Natural killer cell (primary cell): ENCODE data around the gene CLASP1. TPM values are rescaled to one million over a fixed set of nuclear protein-coding genes. Genes with fewer than 3 reads are reported as not detected.
"Not testable (repeated sequence)": the region's sequence is repeated elsewhere in the genome, so short reads cannot be mapped to it uniquely, and the experiment has no call there.

Source experiments
- ATAC-seq, 3 donors: fragments of 150-1000 bp in 2 of 3; fragments of 200-7000 bp in 1 of 3; cut with Tn5 transposase; 1 replicate in 1 of 3; 2 replicates in 2 of 3; pipeline ENCODE4 v1.10.0; 2021; ENCODE audit warnings: mild to moderate bottlenecking in 2 of 3, moderate library complexity in 2 of 3
- DNase-seq, 2 donors: peaks; one replicate each; pipeline versions ENCODE4 v3.0.0 to v3.0.0-alpha.2; 2013 to 2021; ENCODE audit warnings: mixed read lengths in 1 of 2
- H3K27ac ChIP-seq: one replicate; pipeline ENCODE4 v1.5.1; 2013; ENCODE audit warnings: mild to moderate bottlenecking, low read length
- H3K27me3 ChIP-seq: one replicate; pipeline ENCODE4 v1.6.1; 2013; ENCODE audit warnings: low read length; ENCODE audit not compliant: control insufficient read depth, insufficient read depth
- H3K36me3 ChIP-seq: one replicate; pipeline ENCODE4 v1.6.1; 2013; ENCODE audit warnings: low read length; ENCODE audit not compliant: control insufficient read depth, insufficient read depth
- H3K4me1 ChIP-seq: one replicate; pipeline ENCODE4 v1.6.1; 2013; ENCODE audit warnings: low read length; ENCODE audit not compliant: control insufficient read depth, insufficient read depth
- H3K4me3 ChIP-seq: one replicate; pipeline ENCODE4 v1.5.1; 2013; ENCODE audit warnings: low read length
- H3K9me3 ChIP-seq: one replicate; pipeline ENCODE4 v1.6.1; 2013; ENCODE audit warnings: low read length; ENCODE audit not compliant: control insufficient read depth, insufficient read depth
- H3K27ac Mint-ChIP-seq, 2 donors: one replicate each; pipeline ENCODE4 v1.8.0; 2022; ENCODE audit warnings: mild to moderate bottlenecking in 2 of 2, mixed read lengths in 2 of 2, moderate library complexity in 1 of 2
- H3K27me3 Mint-ChIP-seq, 2 donors: one replicate each; pipeline ENCODE4 v1.8.0; 2022; ENCODE audit warnings: low read depth in 2 of 2, mixed read lengths in 2 of 2
- H3K36me3 Mint-ChIP-seq: one replicate; pipeline ENCODE4 v1.8.0; 2022; ENCODE audit warnings: mixed read lengths
- H3K4me1 Mint-ChIP-seq, 2 donors: one replicate each; pipeline ENCODE4 v1.8.0; 2022; ENCODE audit warnings: mixed read lengths in 2 of 2
- H3K4me3 Mint-ChIP-seq: one replicate; pipeline ENCODE4 v1.8.0; 2022; ENCODE audit warnings: mild to moderate bottlenecking, moderate library complexity, mixed read lengths
- H3K9me3 Mint-ChIP-seq, 2 donors: one replicate each; pipeline ENCODE4 v1.8.0; 2022; ENCODE audit warnings: mixed read lengths in 2 of 2
- CTCF ChIP-seq: fragments of 200-600 bp; IDR thresholded peaks from one replicate; pipeline ENCODE4 v1.8.0; 2022; ENCODE audit warnings: antibody characterized with exemption
- WGBS: methylation state at CpG from one replicate; pipeline ENCODE4 v1.1.7; 2013; ENCODE audit warnings: missing lambda C conversion rate; ENCODE audit not compliant: insufficient coverage; 5-methylcytosine and 5-hydroxymethylcytosine counted together
- intact Hi-C: fragments of 100-400 bp; cut with micrococcal nuclease; formaldehyde crosslinking; loops from one replicate; pipeline ENCODE4 v1.14.2; 2022
- total RNA-seq, 4 donors: library from RNA; stranded (reverse); fragments of 120-200 nt in 1 of 4; gene quantifications; one replicate each; pipeline versions ENCODE4 v1.2.3 to v1.2.4, GENCODE V29; 2013 to 2022

Gene CLASP1
- total RNA-seq, 3 donors from 2014 or later (not counting 1 experiment from before 2014, with no cell fraction given) = 125 to 142 (median 127) TPM

GRCh38 chr2:121333231-121333630 lies 316.0 kb downstream of the CLASP1 start:
- Mint-ChIP-seq H3K4me3 (no peak overlapping the region), H3K27me3 (peaks cover 2 to 7% of the 10 kb centered on the region in 2 donors), H3K27ac (no peak overlapping the region), H3K36me3 (no peaks in the 10 kb centered on the region), H3K9me3 (no peaks in the 10 kb centered on the region), H3K4me1 (no peaks in the 10 kb centered on the region)
- 92% methylated on average over 17 of the region's 17 CpGs for WGBS
- Histone ChIP-seq H3K27ac (no peak overlapping the region), H3K36me3 (peaks cover 3% of the 10 kb centered on the region), H3K4me3 (no peak overlapping the region), H3K4me1 (peaks cover 3% of the 10 kb centered on the region), H3K9me3 (no peaks in the 10 kb centered on the region), H3K27me3 (peaks cover 2% of the 10 kb centered on the region)
- intact Hi-C loops = no loop called here
- ATAC-seq (no peak), DNase-seq (no peak)
- TF ChIP-seq CTCF = no peak

- WGBS = 94% methylated on average over 8 of the region's 8 CpGs
- H3K27me3 Mint-ChIP-seq, H3K27ac ChIP-seq, H3K4me3 Mint-ChIP-seq, ATAC-seq, H3K36me3 ChIP-seq, H3K4me1 Mint-ChIP-seq, H3K36me3 Mint-ChIP-seq, DNase-seq, intact Hi-C loops, H3K4me1 ChIP-seq, H3K9me3 ChIP-seq, H3K9me3 Mint-ChIP-seq, H3K27me3 ChIP-seq, H3K27ac Mint-ChIP-seq, H3K4me3 ChIP-seq: not testable (repeated sequence)
These were observed 317.9 kb downstream of the CLASP1 start for GRCh38 chr2:121331324-121331723.

GRCh38 chr2:121330921-121331320 lies 318.3 kb downstream of the CLASP1 start:
- H3K36me3 Mint-ChIP-seq = no peaks in the 10 kb centered on the region
- Histone ChIP-seq H3K27ac (no peak overlapping the region), H3K36me3 (no peaks in the 10 kb centered on the region), H3K27me3 (peaks cover 2% of the 10 kb centered on the region), H3K4me3 (no peak overlapping the region), H3K9me3 (no peaks in the 10 kb centered on the region), H3K4me1 (peaks cover 3% of the 10 kb centered on the region)
- intact Hi-C loops = no loop called here
- 93% methylated on average over 13 of the region's 15 CpGs for WGBS
- peaks cover 4 to 7% of the 10 kb centered on the region in 2 donors for H3K27me3 Mint-ChIP-seq
- H3K4me3 Mint-ChIP-seq = no peak overlapping the region
- no peak overlapping the region for H3K27ac Mint-ChIP-seq
- H3K4me1 Mint-ChIP-seq = peaks cover 0 to 3% of the 10 kb centered on the region in 2 donors
- H3K9me3 Mint-ChIP-seq = no peaks in the 10 kb centered on the region
- DNase-seq (no peak), ATAC-seq (no peak)
- no peak for TF ChIP-seq CTCF

- no peaks in the 10 kb centered on the region for H3K9me3 Mint-ChIP-seq
- WGBS = 93% methylated on average over 6 of the region's 6 CpGs
- H3K27ac Mint-ChIP-seq = no peak overlapping the region
- H3K9me3 ChIP-seq = no peaks in the 10 kb centered on the region
- H3K27ac ChIP-seq = no peak overlapping the region
- DNase-seq = no peak
- no peak overlapping the region for H3K4me3 Mint-ChIP-seq
- H3K4me1 ChIP-seq = peaks cover 3% of the 10 kb centered on the region
- intact Hi-C loops = no loop called here
- peaks cover 4 to 7% of the 10 kb centered on the region in 2 donors for H3K27me3 Mint-ChIP-seq
- H3K4me3 ChIP-seq = no peak overlapping the region
- no peaks in the 10 kb centered on the region for H3K36me3 Mint-ChIP-seq
- no peak for TF ChIP-seq CTCF
- ATAC-seq = no peak
- H3K36me3 ChIP-seq = no peaks in the 10 kb centered on the region
- peaks cover 2% of the 10 kb centered on the region for H3K27me3 ChIP-seq
- peaks cover 0 to 4% of the 10 kb centered on the region in 2 donors for H3K4me1 Mint-ChIP-seq
These were observed 319.5 kb downstream of the CLASP1 start for GRCh38 chr2:121329786-121330185.
